ENCODE measurements around the gene NPIPA1. TPM values are rescaled to one million over a fixed set of nuclear protein-coding genes. Genes with fewer than 3 reads are reported as not detected.
"Not testable (repeated sequence)": the region's sequence is repeated elsewhere in the genome, so short reads cannot be mapped to it uniquely, and the experiment has no call there.

Gene NPIPA1
- 17.9 and 26.9 TPM in 2 replicates for total RNA-seq

- not testable (repeated sequence) for H3K4me3 ChIP-seq (ENCODE audit: low read depth, low read length); DNase-seq (ENCODE audit: low read depth)
These were observed at the start of gene NPIPA1 for GRCh38 chr16:14937143-14937542. TSS of gene NPIPA1 (plus strand) at chr16:14937443. CDS start at chr16:14937443, 0 bp downstream.

- not testable (repeated sequence) for DNase-seq (ENCODE audit: low read depth); H3K4me3 ChIP-seq (ENCODE audit: low read depth, low read length)
These were observed 45.1 kb upstream of the NPIPA1 start for GRCh38 chr16:14892111-14892510.

GRCh38 chr16:14895382-14895781 is 41.9 kb upstream of the NPIPA1 start:
- DNase-seq (ENCODE audit: low read depth); H3K4me3 ChIP-seq (ENCODE audit: low read depth, low read length): not testable (repeated sequence)

GRCh38 chr16:14896023-14896422 is 41.2 kb upstream of the NPIPA1 start:
- H3K4me3 ChIP-seq (ENCODE audit: low read depth, low read length); DNase-seq (ENCODE audit: low read depth): not testable (repeated sequence)

GRCh38 chr16:14897006-14897664 is 40.1 kb upstream of the NPIPA1 start:
- peak; percentile 30 for TF ChIP-seq CTCF (conservative IDR thresholded peaks at IDR 0.05; ENCODE audit: low read depth, low read length)
- H3K4me3 ChIP-seq (ENCODE audit: low read depth, low read length); DNase-seq (ENCODE audit: low read depth): not testable (repeated sequence)

GRCh38 chr16:14898162-14898561 is 39.1 kb upstream of the NPIPA1 start:
- H3K4me3 ChIP-seq (ENCODE audit: low read depth, low read length), result not testable (repeated sequence)

GRCh38 chr16:14903191-14903957 is 33.9 kb upstream of the NPIPA1 start:
- DNase-seq (ENCODE audit: low read depth), result not testable (repeated sequence)

More at GRCh38 chr16:14898162-14898561, 39.1 kb upstream of the NPIPA1 start:
- DNase-seq (ENCODE audit: low read depth), result not testable (repeated sequence)

GRCh38 chr16:14909744-14910143 is 27.5 kb upstream of the NPIPA1 start:
- not testable (repeated sequence) for H3K4me3 ChIP-seq (ENCODE audit: low read depth, low read length); DNase-seq (ENCODE audit: low read depth)

More at GRCh38 chr16:14903191-14903957, 33.9 kb upstream of the NPIPA1 start:
- not testable (repeated sequence) for H3K4me3 ChIP-seq (ENCODE audit: low read depth, low read length)

- DNase-seq (ENCODE audit: low read depth); H3K4me3 ChIP-seq (ENCODE audit: low read depth, low read length): not testable (repeated sequence)
These were observed 26.2 kb upstream of the NPIPA1 start for GRCh38 chr16:14910833-14911629.

- DNase-seq (ENCODE audit: low read depth), result not testable (repeated sequence)
These were observed 25.3 kb upstream of the NPIPA1 start for GRCh38 chr16:14911954-14912353.

GRCh38 chr16:14912588-14912987 is 24.7 kb upstream of the NPIPA1 start:
- DNase-seq (ENCODE audit: low read depth), result not testable (repeated sequence)

More at GRCh38 chr16:14911954-14912353, 25.3 kb upstream of the NPIPA1 start:
- H3K4me3 ChIP-seq (ENCODE audit: low read depth, low read length), result peak overlapping the region; percentile 43

GRCh38 chr16:14918504-14918903 is 18.7 kb upstream of the NPIPA1 start:
- not testable (repeated sequence) for H3K4me3 ChIP-seq (ENCODE audit: low read depth, low read length); DNase-seq (ENCODE audit: low read depth)

More at GRCh38 chr16:14912588-14912987, 24.7 kb upstream of the NPIPA1 start:
- not testable (repeated sequence) for H3K4me3 ChIP-seq (ENCODE audit: low read depth, low read length)

- DNase-seq (ENCODE audit: low read depth), result not testable (repeated sequence)
These were observed 17.2 kb upstream of the NPIPA1 start for GRCh38 chr16:14919837-14920600.

GRCh38 chr16:14922285-14922684 is 15.0 kb upstream of the NPIPA1 start:
- not testable (repeated sequence) for H3K4me3 ChIP-seq (ENCODE audit: low read depth, low read length); DNase-seq (ENCODE audit: low read depth)

More at GRCh38 chr16:14919837-14920600, 17.2 kb upstream of the NPIPA1 start:
- not testable (repeated sequence) for H3K4me3 ChIP-seq (ENCODE audit: low read depth, low read length)

GRCh38 chr16:14922968-14923367 is 14.3 kb upstream of the NPIPA1 start:
- not testable (repeated sequence) for DNase-seq (ENCODE audit: low read depth); H3K4me3 ChIP-seq (ENCODE audit: low read depth, low read length)

GRCh38 chr16:14923394-14924088 is 13.7 kb upstream of the NPIPA1 start:
- H3K4me3 ChIP-seq (ENCODE audit: low read depth, low read length); DNase-seq (ENCODE audit: low read depth): not testable (repeated sequence)
